Measurements from ENCODE around the gene CORO7.

The CORO7 gene

DNA sequence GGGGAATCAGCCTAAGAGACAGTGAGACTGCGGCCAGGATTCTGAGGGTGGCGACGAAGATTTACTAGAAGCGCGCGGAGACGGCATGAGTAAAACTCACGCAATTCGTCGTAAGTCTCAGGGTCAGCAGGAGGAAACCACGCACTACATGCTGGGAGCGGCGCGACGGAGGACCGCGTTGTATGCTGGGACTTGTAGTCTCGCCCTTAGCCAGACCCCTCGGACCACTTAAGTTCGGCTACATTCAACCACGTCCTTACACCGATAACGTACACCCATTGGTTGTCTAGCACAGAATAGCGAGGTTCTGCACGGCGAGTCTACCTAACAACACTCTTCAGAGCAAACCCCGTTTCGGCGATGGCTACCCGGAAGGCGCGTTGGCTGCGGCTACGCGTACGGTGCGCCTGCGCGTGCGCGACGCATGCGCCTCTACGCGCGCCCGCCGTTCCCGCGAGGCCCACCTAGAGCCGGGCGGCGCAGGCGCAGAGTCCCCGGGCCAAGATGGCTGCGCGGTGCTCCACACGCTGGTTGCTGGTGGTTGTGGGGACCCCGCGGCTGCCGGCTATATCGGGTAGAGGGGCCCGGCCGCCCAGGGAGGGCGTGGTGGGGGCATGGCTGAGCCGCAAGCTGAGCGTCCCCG lies 9.1 kb upstream of the CORO7 start, which contains the start of gene DNAJA3:
DNAJA3 (plus strand) TSS at position 491 of the 643 bp plus-strand sequence; CDS start at position 505, 14 bp downstream.
- DNase-seq (ENCODE audit: low read depth): peak; percentile 96
- H3K4me3 ChIP-seq (ENCODE audit: low read depth, low read length): peak within 1 kb of the TSS; percentile 94
- TF ChIP-seq, protein P1, sequence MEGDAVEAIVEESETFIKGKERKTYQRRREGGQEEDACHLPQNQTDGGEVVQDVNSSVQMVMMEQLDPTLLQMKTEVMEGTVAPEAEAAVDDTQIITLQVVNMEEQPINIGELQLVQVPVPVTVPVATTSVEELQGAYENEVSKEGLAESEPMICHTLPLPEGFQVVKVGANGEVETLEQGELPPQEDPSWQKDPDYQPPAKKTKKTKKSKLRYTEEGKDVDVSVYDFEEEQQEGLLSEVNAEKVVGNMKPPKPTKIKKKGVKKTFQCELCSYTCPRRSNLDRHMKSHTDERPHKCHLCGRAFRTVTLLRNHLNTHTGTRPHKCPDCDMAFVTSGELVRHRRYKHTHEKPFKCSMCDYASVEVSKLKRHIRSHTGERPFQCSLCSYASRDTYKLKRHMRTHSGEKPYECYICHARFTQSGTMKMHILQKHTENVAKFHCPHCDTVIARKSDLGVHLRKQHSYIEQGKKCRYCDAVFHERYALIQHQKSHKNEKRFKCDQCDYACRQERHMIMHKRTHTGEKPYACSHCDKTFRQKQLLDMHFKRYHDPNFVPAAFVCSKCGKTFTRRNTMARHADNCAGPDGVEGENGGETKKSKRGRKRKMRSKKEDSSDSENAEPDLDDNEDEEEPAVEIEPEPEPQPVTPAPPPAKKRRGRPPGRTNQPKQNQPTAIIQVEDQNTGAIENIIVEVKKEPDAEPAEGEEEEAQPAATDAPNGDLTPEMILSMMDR (IDR thresholded peaks at IDR 0.05; ENCODE audit: low read depth, low read length): no peak
- TF ChIP-seq POLR2A (IDR thresholded peaks at IDR 0.05; ENCODE audit: extremely low read depth, insufficient read length) (peak; percentile 64), MYC (IDR thresholded peaks at IDR 0.05; ENCODE audit: low read depth, low read length) (peak; percentile 89)
- TF ChIP-seq, protein P2, sequence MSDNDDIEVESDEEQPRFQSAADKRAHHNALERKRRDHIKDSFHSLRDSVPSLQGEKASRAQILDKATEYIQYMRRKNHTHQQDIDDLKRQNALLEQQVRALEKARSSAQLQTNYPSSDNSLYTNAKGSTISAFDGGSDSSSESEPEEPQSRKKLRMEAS (IDR thresholded peaks at IDR 0.05; ENCODE audit: low read depth, low read length): peak; percentile 86

DNA sequence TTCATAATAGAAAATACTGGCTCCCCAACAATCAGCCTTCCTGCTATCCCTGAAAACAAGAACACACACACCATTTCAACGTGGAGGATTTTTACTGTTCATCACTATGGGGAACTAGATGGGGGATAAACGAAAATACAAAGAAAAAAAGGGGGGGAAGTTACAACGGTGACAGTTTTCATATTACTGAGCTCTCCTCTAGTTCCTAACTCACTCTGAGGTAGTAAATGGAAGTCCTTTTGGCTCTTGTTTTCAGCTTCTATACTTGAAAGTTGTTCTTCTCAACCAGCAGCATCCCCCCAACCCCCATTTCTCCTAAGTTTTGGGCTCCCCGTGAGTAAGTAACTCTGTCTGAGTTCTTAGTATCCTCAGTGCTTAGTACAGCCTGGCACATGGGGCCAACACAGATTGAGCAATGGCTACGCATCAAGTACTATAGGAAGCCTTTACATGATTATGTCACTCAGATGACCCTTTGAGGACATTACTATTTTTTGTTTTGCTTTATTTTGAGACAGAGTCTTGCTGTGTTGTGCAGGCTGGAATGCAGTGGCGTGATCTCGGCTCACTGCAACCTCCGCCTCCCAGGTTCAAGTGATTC lies 4.2 kb upstream of the CORO7 start:
- H3K4me3 ChIP-seq (ENCODE audit: low read depth, low read length): no peak overlapping the region
- peak; percentile 34 for DNase-seq (ENCODE audit: low read depth)
- TF ChIP-seq POLR2A (IDR thresholded peaks at IDR 0.05; ENCODE audit: extremely low read depth, insufficient read length) (no peak), MYC (IDR thresholded peaks at IDR 0.05; ENCODE audit: low read depth, low read length) (no peak)
- TF ChIP-seq, protein P2 (IDR thresholded peaks at IDR 0.05; ENCODE audit: low read depth, low read length): no peak
- TF ChIP-seq, protein P1 (IDR thresholded peaks at IDR 0.05; ENCODE audit: low read depth, low read length): no peak

DNA sequence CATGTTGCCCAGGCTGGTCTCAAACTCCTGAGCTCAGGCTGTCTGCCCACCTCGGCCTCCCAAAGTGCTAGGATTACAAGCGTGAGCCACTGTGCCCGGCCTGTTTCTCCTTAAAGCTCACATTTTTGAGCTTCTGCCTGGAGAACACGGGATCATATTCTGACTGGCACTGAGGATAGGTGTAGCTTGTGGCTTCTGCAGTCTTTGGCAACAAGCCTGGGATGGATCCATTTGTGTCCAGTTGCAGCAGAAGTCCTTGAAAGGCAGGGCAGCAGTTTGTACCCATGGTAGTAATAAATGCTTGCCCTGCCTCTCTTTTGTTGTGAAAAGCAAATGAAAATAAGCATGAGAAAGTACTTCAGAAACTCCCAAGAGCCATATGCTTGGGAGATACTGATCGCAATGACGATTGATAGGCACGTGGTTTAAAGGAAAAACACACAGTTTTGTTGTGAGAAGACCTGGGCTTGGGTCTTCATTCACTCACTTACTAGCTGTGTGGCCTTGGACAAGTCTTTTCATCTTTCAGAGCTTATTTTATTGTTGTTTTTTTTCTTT lies 3.1 kb upstream of the CORO7 start:
- DNase-seq (ENCODE audit: low read depth): no peak
- TF ChIP-seq POLR2A (IDR thresholded peaks at IDR 0.05; ENCODE audit: extremely low read depth, insufficient read length): no peak
- TF ChIP-seq, protein P1 (IDR thresholded peaks at IDR 0.05; ENCODE audit: low read depth, low read length): no peak
- TF ChIP-seq MYC (IDR thresholded peaks at IDR 0.05; ENCODE audit: low read depth, low read length): no peak
- TF ChIP-seq, protein P2 (IDR thresholded peaks at IDR 0.05; ENCODE audit: low read depth, low read length): no peak
- no peak overlapping the region for H3K4me3 ChIP-seq (ENCODE audit: low read depth, low read length)

DNA sequence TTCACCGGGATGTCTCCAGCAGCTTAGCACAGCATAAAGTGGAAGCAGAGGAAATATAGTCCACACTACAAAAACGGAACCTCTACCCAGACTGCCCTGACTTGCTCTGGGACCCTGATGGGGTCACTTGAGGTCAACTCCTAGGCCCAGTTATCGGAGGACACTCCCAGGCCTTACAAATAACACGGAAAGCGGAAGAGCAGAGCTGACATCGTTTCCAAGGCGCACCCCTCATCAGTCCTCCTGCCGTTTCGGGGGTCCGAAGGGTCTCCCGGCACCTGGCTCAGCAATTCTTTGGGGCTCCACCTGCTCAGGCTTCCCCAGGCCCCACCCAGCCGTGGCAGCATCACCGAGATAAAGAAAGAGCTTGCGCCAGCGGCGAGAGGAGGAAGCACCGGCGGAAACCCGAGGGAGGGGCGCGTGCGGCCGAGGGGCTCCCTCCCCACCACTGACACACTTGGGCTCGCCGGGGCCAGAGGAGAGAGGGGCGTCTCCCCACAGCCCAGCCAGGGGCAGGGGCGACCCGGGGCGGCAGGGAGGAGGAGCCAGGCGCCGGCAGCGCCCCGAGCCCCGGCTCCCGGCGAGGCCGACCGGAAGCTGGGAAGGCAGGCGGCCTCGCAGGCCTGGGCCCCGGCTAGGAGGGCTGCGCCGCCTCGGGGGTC lies 727 bp downstream of the CORO7 start:
- TF ChIP-seq MYC (IDR thresholded peaks at IDR 0.05; ENCODE audit: low read depth, low read length): no peak; the same call in none of the 2 replicates
- peak; percentile 49 for TF ChIP-seq POLR2A (IDR thresholded peaks at IDR 0.05; ENCODE audit: extremely low read depth, insufficient read length)
- H3K4me3 ChIP-seq (ENCODE audit: low read depth, low read length): peak overlapping the region; percentile 86
- peak; percentile 90 for DNase-seq (ENCODE audit: low read depth)

DNA sequence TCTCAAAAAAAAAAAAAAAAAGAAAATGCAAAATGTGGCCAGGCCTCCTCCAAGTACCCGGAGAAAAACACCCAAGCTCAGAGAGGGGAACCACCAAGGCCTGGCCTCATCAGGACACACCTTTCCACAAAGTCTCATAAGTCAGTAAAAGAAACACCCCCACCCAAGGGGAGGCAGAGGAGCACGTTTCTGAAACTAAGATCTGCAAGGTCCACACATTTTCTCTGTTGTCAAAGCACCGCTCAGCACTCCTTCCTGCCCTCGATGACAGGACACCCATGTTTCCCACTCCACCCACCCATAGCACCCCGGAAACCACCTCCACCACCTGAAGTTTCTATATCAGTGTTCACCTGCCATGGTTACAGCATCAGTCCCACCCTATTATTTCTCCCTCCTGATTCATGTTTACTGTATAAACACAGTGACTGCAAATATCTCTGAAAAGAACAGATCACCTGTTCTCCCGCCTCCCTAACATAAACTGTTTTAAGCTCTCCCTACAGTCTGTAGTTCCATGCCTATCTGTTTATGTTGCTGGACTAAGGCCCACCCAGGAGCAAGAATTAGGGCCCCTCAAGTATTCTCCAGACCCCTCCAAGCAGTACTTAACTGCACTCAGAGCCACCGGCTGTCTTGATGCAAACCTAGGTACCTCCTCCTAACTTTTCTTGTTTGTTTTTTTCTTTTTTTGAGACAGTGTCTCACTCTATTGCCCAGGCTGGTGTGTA lies 2.0 kb downstream of the CORO7 start:
- no peak for DNase-seq (ENCODE audit: low read depth)
- peak overlapping the region; percentile 86 for H3K4me3 ChIP-seq (ENCODE audit: low read depth, low read length)
- TF ChIP-seq, protein P1 (IDR thresholded peaks at IDR 0.05; ENCODE audit: low read depth, low read length): no peak
- TF ChIP-seq, protein P2 (IDR thresholded peaks at IDR 0.05; ENCODE audit: low read depth, low read length): no peak
- no peak for TF ChIP-seq MYC (IDR thresholded peaks at IDR 0.05; ENCODE audit: low read depth, low read length)
- TF ChIP-seq POLR2A (IDR thresholded peaks at IDR 0.05; ENCODE audit: extremely low read depth, insufficient read length): no peak

All from NB4 (cell line).